OCI-LY3 (cell line): Measurements from ENCODE around the gene SNX13.

Experiments
- H2AFZ ChIP-seq: fragments of 200-600, 300-600 bp; shearing (Covaris generic); 2 replicates; pipeline ENCODE4 v1.6.0; 2014; ENCODE audit warnings: antibody characterized with exemption, low read depth, low read length
- H3K27ac ChIP-seq: fragments of 200-600, 300-600 bp; sonication (generic); 2 replicates; pipeline ENCODE4 v1.5.1; 2014; ENCODE audit warnings: mild to moderate bottlenecking, low read length, moderate library complexity, mixed read lengths
- H3K27me3 ChIP-seq: fragments of 200-600, 300-600 bp; sonication (generic); 2 replicates; pipeline ENCODE4 v1.6.1; 2014; ENCODE audit warnings: low read depth, low read length, mixed read lengths
- H3K36me3 ChIP-seq: fragments of 200-600, 300-600 bp; sonication (generic); replicated peaks from 2 replicates; pipeline ENCODE3; 2014; ENCODE audit warnings: low read depth, low read length, mixed read lengths
- H3K4me1 ChIP-seq: fragments of 300-600, 200-600 bp; sonication (generic); 2 replicates; pipeline ENCODE4 v1.6.1; 2014; ENCODE audit warnings: low read length, mixed read lengths
- H3K4me2 ChIP-seq: fragments of 200-600, 300-600 bp; sonication (generic); 2 replicates; pipeline ENCODE4 v1.6.1; 2014; ENCODE audit warnings: low read length, mixed read lengths
- H3K4me3 ChIP-seq: fragments of 300-600, 200-600 bp; sonication (generic); 2 replicates; pipeline ENCODE4 v1.5.1; 2014; ENCODE audit warnings: antibody characterized with exemption, mild to moderate bottlenecking, low read length, moderate library complexity
- H3K79me2 ChIP-seq: fragments of 300-600, 200-600 bp; shearing (Covaris generic); 2 replicates; pipeline ENCODE4 v1.6.1; 2014; ENCODE audit warnings: mild to moderate bottlenecking, low read length, mixed read lengths
- H3K9ac ChIP-seq: fragments of 300-600, 200-600 bp; shearing (Covaris generic); 2 replicates; pipeline ENCODE4 v1.6.0; 2014; ENCODE audit warnings: mild to moderate bottlenecking, low read length, moderate library complexity
- H3K9me3 ChIP-seq: fragments of 200-600, 300-600 bp; shearing (Covaris generic); 2 replicates; pipeline ENCODE4 v1.6.1; 2014; ENCODE audit warnings: low read length, mixed read lengths; ENCODE audit not compliant: insufficient read depth
- H4K20me1 ChIP-seq: fragments of 200-600, 300-600 bp; sonication (generic); 2 replicates; pipeline ENCODE4 v1.6.1; 2016; ENCODE audit warnings: low read length, mixed read lengths; ENCODE audit not compliant: insufficient read depth
- CTCF ChIP-seq: fragments of 200-600, 300-600 bp; sonication (generic); IDR thresholded peaks from 2 replicates; pipeline ENCODE4 v1.5.1; 2014; ENCODE audit warnings: antibody characterized with exemption, low read length, low read depth
- EZH2phosphoT487 ChIP-seq: fragments of 200-600 bp; shearing (Covaris generic); IDR thresholded peaks from 2 replicates; pipeline ENCODE4 v1.6.1; 2018; ENCODE audit warnings: antibody characterized with exemption, mixed run types, low read depth

Gene SNX13

DNA sequence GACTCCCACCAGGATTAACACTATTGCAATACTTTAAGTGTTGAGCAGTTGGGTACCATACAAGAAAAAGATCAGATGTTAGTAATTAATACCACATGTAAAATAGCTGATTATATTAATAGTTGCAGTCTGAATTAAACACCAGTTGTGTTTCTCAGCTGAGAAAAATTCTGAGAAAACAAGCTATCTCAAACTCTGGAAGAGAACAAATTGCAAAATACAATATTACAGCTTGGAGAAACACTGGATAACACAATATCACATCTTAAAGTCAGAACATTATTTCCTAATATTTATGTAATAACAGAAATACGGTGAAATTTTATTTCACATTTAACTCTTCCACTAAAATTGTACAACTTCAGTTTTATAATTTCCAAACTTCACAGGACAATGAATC is 9.2 kb downstream of the SNX13 start:
- TF ChIP-seq EZH2phosphoT487 (no peak), CTCF (no peak)
- no peak overlapping the region for H3K4me2 ChIP-seq

DNA sequence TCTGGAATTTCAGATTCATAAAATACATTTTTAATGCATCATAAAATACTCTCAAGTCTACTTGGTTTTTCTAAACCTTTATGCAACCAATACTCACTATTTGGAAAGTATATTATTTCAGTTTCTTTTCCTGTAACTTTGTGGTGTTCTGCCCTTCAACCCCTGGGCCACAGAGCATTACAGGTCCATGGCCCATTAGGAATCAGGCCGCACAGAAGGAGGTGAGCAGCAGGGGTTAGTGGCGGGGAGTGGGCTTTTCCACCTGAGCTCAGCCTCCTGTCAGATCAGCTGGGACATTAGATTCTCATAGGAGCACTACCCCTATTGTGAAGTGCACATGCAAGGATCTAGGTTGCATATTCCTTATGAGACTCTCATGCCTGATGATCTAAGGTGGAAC is 9.7 kb downstream of the SNX13 start:
- peaks cover 26% of the 10 kb centered on the region for H3K4me1 ChIP-seq
- no peaks in the 10 kb centered on the region for H3K36me3 ChIP-seq
- H3K4me3 ChIP-seq: no peak overlapping the region
- peaks cover 85% of the 10 kb centered on the region for H3K79me2 ChIP-seq
- H3K27ac ChIP-seq: no peak overlapping the region
- no peak overlapping the region for H2AFZ ChIP-seq
- no peak overlapping the region for H3K4me2 ChIP-seq
- no peaks in the 10 kb centered on the region for H3K27me3 ChIP-seq
- no peaks in the 10 kb centered on the region for H3K9me3 ChIP-seq
- TF ChIP-seq EZH2phosphoT487: no peak
- no peak for TF ChIP-seq CTCF
- no peak overlapping the region for H3K9ac ChIP-seq
- peaks cover 45% of the 10 kb centered on the region for H4K20me1 ChIP-seq

More for the DNA sequence above, 9.2 kb downstream of the SNX13 start:
- Histone ChIP-seq H3K36me3 (no peaks in the 10 kb centered on the region), H3K4me1 (peaks cover 26% of the 10 kb centered on the region), H4K20me1 (peaks cover 43% of the 10 kb centered on the region), H3K79me2 (peaks cover 85% of the 10 kb centered on the region), H2AFZ (no peak overlapping the region), H3K4me3 (no peak overlapping the region), H3K9ac (no peak overlapping the region), H3K9me3 (no peaks in the 10 kb centered on the region), H3K27ac (no peak overlapping the region), H3K27me3 (no peaks in the 10 kb centered on the region)

GRCh38 chr7:17929647-17930395 is 10.5 kb downstream of the SNX13 start:
- Histone ChIP-seq H3K9ac (no peak overlapping the region), H3K79me2 (peaks cover 87% of the 10 kb centered on the region), H3K36me3 (no peaks in the 10 kb centered on the region), H4K20me1 (peaks cover 45% of the 10 kb centered on the region), H3K27me3 (no peaks in the 10 kb centered on the region), H3K27ac (no peak overlapping the region), H3K4me3 (no peak overlapping the region), H3K4me2 (no peak overlapping the region), H2AFZ (no peak overlapping the region), H3K4me1 (peaks cover 22% of the 10 kb centered on the region), H3K9me3 (no peaks in the 10 kb centered on the region)
- no peak for TF ChIP-seq EZH2phosphoT487
- TF ChIP-seq CTCF: no peak

- no peak overlapping the region for H3K27ac ChIP-seq
- no peaks in the 10 kb centered on the region for H3K9me3 ChIP-seq
- TF ChIP-seq CTCF (no peak), EZH2phosphoT487 (no peak)
- H3K36me3 ChIP-seq: no peaks in the 10 kb centered on the region
- no peaks in the 10 kb centered on the region for H3K27me3 ChIP-seq
- H3K79me2 ChIP-seq: peaks cover 83% of the 10 kb centered on the region
- peaks cover 4% of the 10 kb centered on the region for H3K4me1 ChIP-seq
- H3K9ac ChIP-seq: no peak overlapping the region
- H3K4me3 ChIP-seq: no peak overlapping the region
- no peak overlapping the region for H2AFZ ChIP-seq
- H4K20me1 ChIP-seq: peaks cover 50% of the 10 kb centered on the region
- no peak overlapping the region for H3K4me2 ChIP-seq
Measured at GRCh38 chr7:17928055-17928454, 12.2 kb downstream of the SNX13 start.
